ENCODE results near the gene PPIAL4G. TPM values are rescaled to one million over a fixed set of nuclear protein-coding genes. Genes with fewer than 3 reads are reported as not detected.
"Not testable (repeated sequence)": the region's sequence is repeated elsewhere in the genome, so short reads cannot be mapped to it uniquely, and the experiment has no call there.

The PPIAL4G gene
- total RNA-seq, 1 experiment from 2014 or later = not detected

DNA sequence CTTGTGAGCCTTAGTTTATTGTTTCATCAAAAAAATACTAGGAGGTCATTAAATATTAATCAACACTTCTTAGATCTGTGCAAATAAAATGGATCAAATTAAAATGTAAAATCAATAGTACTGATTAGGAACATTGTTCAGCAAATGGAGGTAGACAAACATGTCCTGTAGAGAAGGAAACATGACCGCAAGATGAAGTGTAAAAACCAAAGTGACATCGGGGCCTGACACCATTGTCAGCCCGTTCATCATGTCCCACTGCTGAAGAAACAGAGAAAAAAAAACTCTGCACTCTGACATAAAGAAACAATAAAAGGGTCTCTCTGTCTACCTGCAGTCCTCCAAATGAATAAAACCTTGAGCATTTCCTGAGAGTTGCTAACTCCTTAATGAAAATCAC lies 31.2 kb upstream of the PPIAL4G start:
- not testable (repeated sequence) for H3K4me1 Mint-ChIP-seq; H3K79me2 ChIP-seq (ENCODE audit: insufficient read depth, low read length); H3K23me2 ChIP-seq (ENCODE audit: insufficient read length, low read depth, low read length, poor library complexity, severe bottlenecking); H4K91ac ChIP-seq (ENCODE audit: insufficient read length, low read depth, low read length); H3K27me3 ChIP-seq (ENCODE audit: insufficient read depth, low read length); H3K27ac Mint-ChIP-seq; H3K4me2 ChIP-seq (ENCODE audit: insufficient read depth, insufficient read length, low read length); H2BK120ac ChIP-seq (ENCODE audit: low read depth, low read length, poor library complexity, severe bottlenecking); H3K4me3 Mint-ChIP-seq; H3K79me1 ChIP-seq (ENCODE audit: insufficient read depth, low read depth, low read length, poor library complexity, severe bottlenecking); H2BK12ac ChIP-seq (ENCODE audit: insufficient read length, low read depth, low read length); H3K23ac ChIP-seq (ENCODE audit: insufficient read length, low read depth, low read length); H3K18ac ChIP-seq (ENCODE audit: insufficient read length, low read depth, low read length); H2AFZ ChIP-seq (ENCODE audit: low read length); H2BK20ac ChIP-seq (ENCODE audit: low read depth, low read length, poor library complexity, severe bottlenecking); H3K4me1 ChIP-seq (ENCODE audit: insufficient read depth, low read length); H3T11ph ChIP-seq (ENCODE audit: low read length); H3K9me3 Mint-ChIP-seq; H3K14ac ChIP-seq (ENCODE audit: insufficient read depth, low read length); H2AK5ac ChIP-seq (ENCODE audit: insufficient read length, low read length); H3K36me3 Mint-ChIP-seq (ENCODE audit: insufficient read depth in 1 of 3, low read depth in 3 of 3); H3K27me3 Mint-ChIP-seq (ENCODE audit: low read depth); H3K9ac ChIP-seq (ENCODE audit: extremely low read depth, insufficient read length, low read length); H4K8ac ChIP-seq (replicated peaks; ENCODE audit: insufficient read length, low read depth, low read length); H2BK5ac ChIP-seq (ENCODE audit: insufficient read length, low read length); H3K9me3 ChIP-seq (ENCODE audit: control insufficient read depth, low read depth, low read length); H4K20me1 ChIP-seq (ENCODE audit: control insufficient read depth, insufficient read depth, insufficient read length); H2BK15ac ChIP-seq (ENCODE audit: low read depth, low read length); H4K5ac ChIP-seq (ENCODE audit: insufficient read length, low read depth, low read length); H3K56ac ChIP-seq (ENCODE audit: insufficient read length, low read depth, low read length); H3K27ac ChIP-seq (ENCODE audit: insufficient read length, low read depth, low read length); H3K4ac ChIP-seq (ENCODE audit: low read depth, low read length); DNase-seq
- WGBS (ENCODE audit: extremely low coverage, insufficient read length, low lambda C conversion rate) = no CpG with 5 or more reads among the region's 3 CpGs

DNA sequence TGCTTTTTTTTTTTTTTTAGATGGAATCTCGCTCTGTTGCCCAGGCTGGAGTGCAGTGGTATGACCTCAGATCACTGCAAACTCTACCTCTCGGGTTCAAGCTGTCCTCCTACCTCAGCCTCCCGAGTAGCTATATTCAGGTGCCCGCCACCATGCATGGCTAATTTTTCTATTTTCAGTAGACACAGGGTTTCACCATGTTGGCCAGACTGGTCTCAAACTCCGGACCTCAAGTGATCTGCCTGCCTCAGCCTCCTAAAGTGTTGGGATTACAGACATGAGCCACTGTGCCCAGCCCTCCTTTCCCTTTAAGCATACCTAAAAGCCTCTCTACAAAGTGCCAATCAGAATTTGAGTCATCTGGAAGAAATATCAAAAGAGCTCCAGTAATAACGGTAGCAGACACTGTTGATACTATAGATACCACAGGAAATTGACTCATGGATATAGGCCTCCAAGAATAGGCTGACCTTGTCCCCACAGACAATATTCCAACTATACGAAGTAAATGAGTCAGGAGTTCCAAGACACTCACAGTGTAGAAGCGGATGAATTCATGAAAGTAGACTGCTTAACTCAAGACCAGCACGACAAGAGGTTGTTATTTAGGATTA lies 29.6 kb upstream of the PPIAL4G start:
- not testable (repeated sequence) for H4K5ac ChIP-seq (ENCODE audit: insufficient read length, low read depth, low read length); DNase-seq; H3K27me3 ChIP-seq (ENCODE audit: insufficient read depth, low read length); H2BK12ac ChIP-seq (ENCODE audit: insufficient read length, low read depth, low read length); H2BK20ac ChIP-seq (ENCODE audit: low read depth, low read length, poor library complexity, severe bottlenecking); H3K4me3 Mint-ChIP-seq; H4K8ac ChIP-seq (replicated peaks; ENCODE audit: insufficient read length, low read depth, low read length); H2BK5ac ChIP-seq (ENCODE audit: insufficient read length, low read length); H3K79me2 ChIP-seq (ENCODE audit: insufficient read depth, low read length); H4K91ac ChIP-seq (ENCODE audit: insufficient read length, low read depth, low read length); H3K79me1 ChIP-seq (ENCODE audit: insufficient read depth, low read depth, low read length, poor library complexity, severe bottlenecking); H2AK5ac ChIP-seq (ENCODE audit: insufficient read length, low read length); H2AFZ ChIP-seq (ENCODE audit: low read length); H3K36me3 Mint-ChIP-seq (ENCODE audit: insufficient read depth in 1 of 3, low read depth in 3 of 3); H3K4me1 Mint-ChIP-seq; H2BK120ac ChIP-seq (ENCODE audit: low read depth, low read length, poor library complexity, severe bottlenecking); H3K27ac ChIP-seq (ENCODE audit: insufficient read length, low read depth, low read length); H3K23me2 ChIP-seq (ENCODE audit: insufficient read length, low read depth, low read length, poor library complexity, severe bottlenecking); H2BK15ac ChIP-seq (ENCODE audit: low read depth, low read length); H4K20me1 ChIP-seq (ENCODE audit: control insufficient read depth, insufficient read depth, insufficient read length); H3K4me1 ChIP-seq (ENCODE audit: insufficient read depth, low read length); H3K27me3 Mint-ChIP-seq (ENCODE audit: low read depth); H3K9me3 Mint-ChIP-seq; H3K9me3 ChIP-seq (ENCODE audit: control insufficient read depth, low read depth, low read length); H3K56ac ChIP-seq (ENCODE audit: insufficient read length, low read depth, low read length); H3K27ac Mint-ChIP-seq; H3K14ac ChIP-seq (ENCODE audit: insufficient read depth, low read length); H3K4me2 ChIP-seq (ENCODE audit: insufficient read depth, insufficient read length, low read length); H3K4ac ChIP-seq (ENCODE audit: low read depth, low read length); H3K9ac ChIP-seq (ENCODE audit: extremely low read depth, insufficient read length, low read length); H3T11ph ChIP-seq (ENCODE audit: low read length); H3K18ac ChIP-seq (ENCODE audit: insufficient read length, low read depth, low read length); H3K23ac ChIP-seq (ENCODE audit: insufficient read length, low read depth, low read length)
- no CpG with 5 or more reads among the region's 9 CpGs for WGBS (ENCODE audit: extremely low coverage, insufficient read length, low lambda C conversion rate)

Measured in H9 (cell line).